ENCODE measurements around the gene SLC12A7. TPM values are rescaled to one million over a fixed set of nuclear protein-coding genes. Genes with fewer than 3 reads are reported as not detected.

Gene SLC12A7
- total RNA-seq (ENCODE audit: low replicate concordance): 11.1 and 23.3 TPM in 2 replicates

GRCh38 chr5:1111727-1112289, at the start of gene SLC12A7:
Gene SLC12A7 (minus strand): TSS chr5:1112063. CDS start chr5:1111991, 72 bp downstream.

GRCh38 chr5:1008451-1009358, 103.2 kb downstream of the SLC12A7 start, which contains the start of gene NKD2:
Gene NKD2 (plus strand): TSS chr5:1008802. CDS start chr5:1009058, 256 bp downstream.

Other genes with a start within 250 kb of the SLC12A7 start
- gene BRD9, start 219.3 kb downstream of the SLC12A7 start, total RNA-seq (ENCODE audit: low replicate concordance): 38.9 and 46.9 TPM in 2 replicates
- gene TRIP13, start 219.2 kb downstream of the SLC12A7 start, total RNA-seq (ENCODE audit: low replicate concordance): 1.1 and 10.8 TPM in 2 replicates
- gene NKD2, start 103.3 kb downstream of the SLC12A7 start, total RNA-seq (ENCODE audit: low replicate concordance): 0.70 and 12.5 TPM in 2 replicates
- not detected in 2 replicates for gene SLC6A19, start 89.5 kb upstream of the SLC12A7 start, total RNA-seq (ENCODE audit: low replicate concordance)
- gene SLC6A18, start 113.3 kb upstream of the SLC12A7 start, total RNA-seq (ENCODE audit: low replicate concordance): not detected in 2 replicates
- not detected in 2 replicates for gene TERT, start 183.0 kb upstream of the SLC12A7 start, total RNA-seq (ENCODE audit: low replicate concordance)
- gene CLPTM1L, start 233.0 kb upstream of the SLC12A7 start, total RNA-seq (ENCODE audit: low replicate concordance): 256 and 374 TPM in 2 replicates

Measured in smooth muscle cell of the coronary artery (primary cell).